GM23338 (cell line): ENCODE results near the gene VOPP1. TPM values are rescaled to one million over a fixed set of nuclear protein-coding genes. Genes with fewer than 3 reads are reported as not detected.

ENCODE experiments used
- ATAC-seq: fragments of 200-7000 bp; cut with Tn5 transposase; 3 replicates; pipeline ENCODE4 v1.9.1; 2020
- DNase-seq: peaks from one replicate; pipeline ENCODE4 v3.0.0-alpha.2; 2015; ENCODE audit warnings: low spot score
- H2AFZ ChIP-seq: fragments of 200-600 bp; sonication (generic); 2 replicates; pipeline ENCODE4 v1.8.0; 2016; ENCODE audit warnings: antibody characterized with exemption, mild to moderate bottlenecking, moderate library complexity
- H3F3A ChIP-seq: fragments of 200-600 bp; sonication (generic); replicated peaks from 2 replicates; pipeline ENCODE4 v1.8.0; 2017; ENCODE audit warnings: antibody characterized with exemption, mixed run types, low read depth
- H3K27ac ChIP-seq: fragments of 200-600 bp; sonication (generic); 2 replicates; pipeline ENCODE4 v1.6.1; 2016; ENCODE audit warnings: low read depth
- H3K27me3 ChIP-seq: fragments of 200-600 bp; sonication (generic); 2 replicates; pipeline ENCODE4 v1.8.0; 2016; ENCODE audit warnings: mild to moderate bottlenecking, mixed run types, moderate library complexity; ENCODE audit not compliant: insufficient read depth
- H3K36me3 ChIP-seq: fragments of 200-600 bp; sonication (generic); 2 replicates; pipeline ENCODE4 v1.8.0; 2016; ENCODE audit warnings: mild to moderate bottlenecking; ENCODE audit not compliant: insufficient read depth
- H3K4me1 ChIP-seq: fragments of 200-600 bp; sonication (generic); 2 replicates; pipeline ENCODE4 v1.8.0; 2016; ENCODE audit warnings: mild to moderate bottlenecking, moderate library complexity; ENCODE audit not compliant: insufficient read depth
- H3K4me2 ChIP-seq: fragments of 200-600 bp; sonication (generic); 2 replicates; pipeline ENCODE4 v1.7.1; 2017; ENCODE audit warnings: mixed run types
- H3K4me3 ChIP-seq: fragments of 200-600 bp; sonication (generic); 2 replicates; pipeline ENCODE4 v1.6.1; 2016; ENCODE audit warnings: mixed run types
- H3K79me2 ChIP-seq: fragments of 200-600 bp; sonication (generic); replicated peaks from 2 replicates; pipeline ENCODE4 v1.8.0; 2017; ENCODE audit warnings: mild to moderate bottlenecking; ENCODE audit not compliant: insufficient read depth
- H3K9me2 ChIP-seq: fragments of 200-600 bp; sonication (generic); 2 replicates; pipeline ENCODE4 v1.8.0; 2017; ENCODE audit not compliant: insufficient read depth
- H4K20me1 ChIP-seq: fragments of 200-600 bp; sonication (generic); replicated peaks from 2 replicates; pipeline ENCODE4 v1.8.0; 2017; ENCODE audit warnings: mild to moderate bottlenecking; ENCODE audit not compliant: insufficient read depth
- H3K27ac Mint-ChIP-seq: 2 replicates; pipeline ENCODE4 v1.8.0; 2020; ENCODE audit warnings: inconsistent platforms, mild to moderate bottlenecking, moderate library complexity, mixed read lengths
- H3K27me3 Mint-ChIP-seq: 3 replicates; pipeline ENCODE4 v1.8.0; 2022; ENCODE audit warnings: low read depth, mild to moderate bottlenecking, moderate library complexity, mixed read lengths, inconsistent platforms; ENCODE audit not compliant: insufficient read depth, poor library complexity
- H3K36me3 Mint-ChIP-seq: 3 replicates; pipeline ENCODE4 v1.8.0; 2021; ENCODE audit warnings: low read depth, mild to moderate bottlenecking, inconsistent platforms, moderate library complexity, mixed read lengths
- H3K4me1 Mint-ChIP-seq: 3 replicates; pipeline ENCODE4 v1.8.0; 2020; ENCODE audit warnings: mild to moderate bottlenecking, inconsistent platforms, mixed read lengths
- H3K4me3 Mint-ChIP-seq: 3 replicates; pipeline ENCODE4 v1.8.0; 2021; ENCODE audit warnings: moderate library complexity, mild to moderate bottlenecking, inconsistent platforms, mixed read lengths
- H3K9me3 Mint-ChIP-seq: 3 replicates; pipeline ENCODE4 v1.8.0; 2020; ENCODE audit warnings: moderate library complexity, mild to moderate bottlenecking, inconsistent platforms, mixed read lengths
- CREB1 ChIP-seq: fragments of 250-450 bp; sonication (Bioruptor Pico); IDR thresholded peaks from 2 replicates; pipeline ENCODE4 v1.5.0; 2020; ENCODE audit warnings: low read depth, mild to moderate bottlenecking, moderate library complexity
- CTCF ChIP-seq, 2 experiments: fragments of 200-600 bp in 1 of 2; sonication (generic) in 1 of 2; conservative IDR thresholded peaks; 2 replicates each; pipeline versions ENCODE4 v1.5.1 to v1.6.1; 2016 to 2017; ENCODE audit warnings: antibody characterized with exemption in 2 of 2, low read depth in 2 of 2, mild to moderate bottlenecking in 2 of 2, moderate library complexity in 1 of 2
- ETS1 ChIP-seq: IDR thresholded peaks from 2 replicates; pipeline ENCODE4 v1.6.1; 2016; ENCODE audit warnings: antibody characterized with exemption
- EZH2 ChIP-seq: fragments of 200-600 bp; sonication (generic); IDR thresholded peaks from one replicate; pipeline ENCODE4 v1.8.0; 2017; ENCODE audit warnings: antibody characterized with exemption, mild to moderate bottlenecking, low read depth; ENCODE audit not compliant: unreplicated experiment
- EZH2phosphoT487 ChIP-seq: fragments of 200-600 bp; sonication (generic); IDR thresholded peaks from one replicate; pipeline ENCODE4 v1.8.1; 2018; ENCODE audit warnings: antibody characterized with exemption; ENCODE audit not compliant: unreplicated experiment
- JUNB ChIP-seq: IDR thresholded peaks from one replicate; pipeline ENCODE4 v1.6.1; 2016; ENCODE audit warnings: antibody characterized with exemption; ENCODE audit not compliant: unreplicated experiment
- NANOG ChIP-seq: IDR thresholded peaks from 2 replicates; pipeline ENCODE4 v1.6.1; 2016; ENCODE audit warnings: antibody characterized with exemption, borderline replicate concordance
- POLR2AphosphoS5 ChIP-seq: IDR thresholded peaks from 2 replicates; pipeline ENCODE4 v1.6.1; 2016; ENCODE audit warnings: antibody characterized with exemption, low read depth
- REST ChIP-seq: IDR thresholded peaks from one replicate; pipeline ENCODE4 v1.6.1; 2018; ENCODE audit warnings: antibody characterized with exemption; ENCODE audit not compliant: unreplicated experiment
- STAT1 ChIP-seq: IDR thresholded peaks from one replicate; pipeline ENCODE4 v1.6.1; 2016; ENCODE audit warnings: antibody characterized with exemption; ENCODE audit not compliant: unreplicated experiment
- ZNF114 ChIP-seq: fragments of 250-450 bp; sonication (Bioruptor Pico); IDR thresholded peaks from 2 replicates; pipeline ENCODE4 v1.5.0; 2020; ENCODE audit warnings: mild to moderate bottlenecking, moderate library complexity
- ZNF331 ChIP-seq: fragments of 250-450 bp; sonication (Bioruptor Pico); IDR thresholded peaks from 2 replicates; pipeline ENCODE4 v1.5.0; 2020; ENCODE audit warnings: low read depth, mild to moderate bottlenecking, moderate library complexity
- ZNF462 ChIP-seq: fragments of 250-450 bp; sonication (Bioruptor Pico); IDR thresholded peaks from 2 replicates; pipeline ENCODE4 v1.5.0; 2020; ENCODE audit warnings: mild to moderate bottlenecking, moderate library complexity
- polyA plus RNA-seq: library from polyadenylated mRNA; unstranded; fragments of >200 nt; fragmentation: Nextera tagmentation; extraction: Ambion mirVana; gene quantifications from 2 replicates; pipeline ENCODE4 v1.2.1, GENCODE V29; 2016
- total RNA-seq: library from RNA; depleted of rRNA; stranded (reverse); fragments of >200 nt; shearing (Covaris generic); gene quantifications from 2 replicates; pipeline ENCODE4 v1.2.3, GENCODE V29; 2014

Gene VOPP1
- total and polyA plus RNA-seq, 2 experiments from 2014 or later = 28.2 to 73.7 TPM

GRCh38 chr7:55570218-55570873, 2.0 kb downstream of the VOPP1 start:
- H3K79me2 ChIP-seq = peaks cover 66% of the 10 kb centered on the region

More at GRCh38 chr7:55570218-55570873, 2.0 kb downstream of the VOPP1 start:
- no peak for ATAC-seq
- no peaks in the 10 kb centered on the region for H3K9me2 ChIP-seq
- H3K36me3 ChIP-seq = no peaks in the 10 kb centered on the region
- H3K4me1 Mint-ChIP-seq = peaks cover 70% of the 10 kb centered on the region
- H3K36me3 Mint-ChIP-seq = peaks cover 6% of the 10 kb centered on the region
- DNase-seq = no peak
- H3K4me1 ChIP-seq = peaks cover 74% of the 10 kb centered on the region
- H3F3A ChIP-seq = peaks cover 4% of the 10 kb centered on the region
- peak overlapping the region; percentile 92 for H3K4me3 Mint-ChIP-seq
- no peak overlapping the region for H3K27ac Mint-ChIP-seq
- peak overlapping the region; percentile 89 for H3K4me2 ChIP-seq
- H3K27ac ChIP-seq = no peak overlapping the region
- no peak overlapping the region for H2AFZ ChIP-seq
- peaks cover 24% of the 10 kb centered on the region for H4K20me1 ChIP-seq
- peak overlapping the region; percentile 76; the same call in 1 of the 2 replicates for H3K4me3 ChIP-seq
- TF ChIP-seq REST = no peak
- no peak for TF ChIP-seq EZH2phosphoT487
- no peak for TF ChIP-seq ZNF462
- TF ChIP-seq ZNF114 = no peak
- no peak for TF ChIP-seq CREB1 (CRISPR knock-in tag)
- TF ChIP-seq NANOG = no peak
- TF ChIP-seq POLR2AphosphoS5 = no peak
- TF ChIP-seq STAT1 = no peak
- no peak for TF ChIP-seq CTCF (conservative IDR thresholded peaks at IDR 0.05; ENCODE audit: low read depth in 2 of 2)
- no peak for TF ChIP-seq JUNB
- TF ChIP-seq ETS1 = no peak
- no peak for TF ChIP-seq EZH2
- no peak for TF ChIP-seq ZNF331 (CRISPR knock-in tag)
- H3K27me3 Mint-ChIP-seq = peaks cover 29% of the 10 kb centered on the region
- no peaks in the 10 kb centered on the region for H3K9me3 Mint-ChIP-seq
- peaks cover 21% of the 10 kb centered on the region for H3K27me3 ChIP-seq
